B cell (primary cell): ENCODE data around the gene LDLRAD2. TPM values are rescaled to one million over a fixed set of nuclear protein-coding genes. Genes with fewer than 3 reads are reported as not detected.

Experiments
- ATAC-seq: fragments of 200-7000 bp; cut with Tn5 transposase; one replicate; pipeline ENCODE4 v1.10.0; 2021; ENCODE audit warnings: low read depth, mild to moderate bottlenecking, moderate number of reproducible peaks, moderate library complexity
- CTCF ChIA-PET: fragments of 350-600 bp; sonication (Branson Sonifier 250); formaldehyde crosslinking; loops from one replicate; lab custom pipeline; 2021; ENCODE audit warnings: antibody characterized with exemption, inconsistent platforms; lab: Charles Lee
- POLR2A ChIA-PET: fragments of 350-600 bp; sonication (Branson Sonifier 250); formaldehyde crosslinking; loops from one replicate; lab custom pipeline; 2021; ENCODE audit warnings: antibody characterized with exemption; lab: Charles Lee
- DNase-seq: peaks from one replicate; pipeline ENCODE4 v3.0.0; 2013
- H2AFZ ChIP-seq: 2 replicates; pipeline ENCODE4 v1.6.1; 2012; ENCODE audit warnings: mild to moderate bottlenecking, low read depth, low read length; ENCODE audit not compliant: insufficient read depth, poor library complexity, severe bottlenecking
- H3K27ac ChIP-seq, 2 donors: 1 replicate in 1 of 2; 2 replicates in 1 of 2; pipeline ENCODE4 v1.5.1; 2012 to 2013; ENCODE audit warnings: low read length in 2 of 2, mild to moderate bottlenecking in 2 of 2, moderate library complexity in 1 of 2
- H3K27me3 ChIP-seq, 4 experiments: fragments of 200-600 bp in 1 of 4; sonication (generic) in 1 of 4; replicated peaks in 1 of 4; 1 replicate in 2 of 4; 2 replicates in 2 of 4; pipeline versions ENCODE4 v1.6.1 to v1.7.0; 2013 to 2016; ENCODE audit warnings: low read length in 3 of 4, mild to moderate bottlenecking in 2 of 4, mixed read lengths in 1 of 4, moderate library complexity in 1 of 4; ENCODE audit not compliant: insufficient read depth in 4 of 4, control insufficient read depth in 3 of 4; ENCODE audit errors: control extremely low read depth in 1 of 4
- H3K36me3 ChIP-seq, 2 experiments: replicated peaks in 1 of 2; 1 replicate in 1 of 2; 2 replicates in 1 of 2; pipeline versions ENCODE4 v1.6.1 to v1.7.1; 2013; ENCODE audit warnings: low read length in 1 of 2; ENCODE audit not compliant: insufficient read depth in 2 of 2, control insufficient read depth in 1 of 2; ENCODE audit errors: control extremely low read depth in 1 of 2, extremely low read depth in 1 of 2
- H3K4me1 ChIP-seq, 2 donors: fragments of 200-600 bp in 1 of 2; sonication (generic) in 1 of 2; 1 replicate in 1 of 2; 2 replicates in 1 of 2; pipeline versions ENCODE4 v1.5.1 to v1.6.1; 2013 to 2017; ENCODE audit warnings: low read length in 2 of 2; ENCODE audit not compliant: control insufficient read depth in 2 of 2, insufficient read depth in 2 of 2
- H3K4me2 ChIP-seq: replicated peaks from 2 replicates; pipeline ENCODE3; 2012; ENCODE audit warnings: mild to moderate bottlenecking, low read depth, low read length; ENCODE audit not compliant: poor library complexity, severe bottlenecking
- H3K4me3 ChIP-seq, 5 experiments: fragments of 200-600 bp in 1 of 5; sonication (generic) in 1 of 5; 1 replicate in 3 of 5; 2 replicates in 2 of 5; pipeline versions ENCODE4 v1.5.1 to v1.7.0; 2011 to 2016; ENCODE audit warnings: low read length in 4 of 5, mild to moderate bottlenecking in 4 of 5, low read depth in 2 of 5, control low read depth in 1 of 5, moderate library complexity in 1 of 5; ENCODE audit not compliant: insufficient read depth in 1 of 5; ENCODE audit errors: control extremely low read depth in 1 of 5, extremely low read depth in 1 of 5
- H3K79me2 ChIP-seq: fragments of 200-600 bp; sonication (generic); one replicate; pipeline ENCODE4 v1.6.0; 2016; ENCODE audit warnings: low read length; ENCODE audit not compliant: control insufficient read depth, insufficient read depth
- H3K9ac ChIP-seq: fragments of 200-600 bp; sonication (generic); 2 replicates; pipeline ENCODE4 v1.6.1; 2017; ENCODE audit warnings: mild to moderate bottlenecking, low read length, moderate library complexity
- H3K9me3 ChIP-seq, 3 donors: one replicate each; pipeline versions ENCODE4 v1.6.1 to v1.7.1; 2013; ENCODE audit warnings: low read length in 2 of 3; ENCODE audit not compliant: control insufficient read depth in 2 of 3, insufficient read depth in 1 of 3; ENCODE audit errors: control extremely low read depth in 1 of 3
- H4K20me1 ChIP-seq: 2 replicates; pipeline ENCODE4 v1.6.0; 2012; ENCODE audit warnings: mild to moderate bottlenecking, low read length; ENCODE audit not compliant: insufficient read depth, control insufficient read depth, poor library complexity, severe bottlenecking
- H3K27ac Mint-ChIP-seq: one replicate; pipeline ENCODE4 v1.8.0; 2021; ENCODE audit warnings: mixed read lengths
- H3K27me3 Mint-ChIP-seq: one replicate; pipeline ENCODE4 v1.8.0; 2021; ENCODE audit warnings: mixed read lengths
- H3K4me1 Mint-ChIP-seq: one replicate; pipeline ENCODE4 v1.8.0; 2021; ENCODE audit warnings: mixed read lengths
- H3K4me3 Mint-ChIP-seq: one replicate; pipeline ENCODE4 v1.8.0; 2021; ENCODE audit warnings: mixed read lengths
- H3K9me3 Mint-ChIP-seq: one replicate; pipeline ENCODE4 v1.8.0; 2022; ENCODE audit warnings: mixed read lengths; ENCODE audit not compliant: insufficient read depth
- CTCF ChIP-seq: fragments of 200-600 bp; IDR thresholded peaks from one replicate; pipeline ENCODE4 v1.8.0; 2022; ENCODE audit warnings: antibody characterized with exemption, mild to moderate bottlenecking
- EZH2 ChIP-seq: IDR thresholded peaks from 2 replicates; pipeline ENCODE4 v1.6.1; 2012; ENCODE audit warnings: borderline replicate concordance, low read depth, mild to moderate bottlenecking, moderate library complexity, low read length; ENCODE audit not compliant: insufficient read depth, poor library complexity, severe bottlenecking
- WGBS: methylation state at CpG from one replicate; pipeline ENCODE4 v1.1.5; 2013; ENCODE audit warnings: missing lambda C conversion rate; ENCODE audit not compliant: insufficient coverage; 5-methylcytosine and 5-hydroxymethylcytosine counted together
- intact Hi-C: fragments of 100-400 bp; cut with micrococcal nuclease; formaldehyde crosslinking; loops from one replicate; pipeline ENCODE4 v1.10.0; 2022
- polyA plus RNA-seq: library from polyadenylated mRNA; depleted of rRNA; stranded (reverse); fragments of >200 nt; gene quantifications from 2 replicates; pipeline ENCODE4 v1.2.3, GENCODE V29; 2012
- total RNA-seq, 2 donors: library from RNA; stranded (reverse); fragments of 120-200 nt in 1 of 2; gene quantifications; 1 replicate in 1 of 2; 2 replicates in 1 of 2; pipeline versions ENCODE4 v1.2.3 to v1.2.4, GENCODE V29; 2013 to 2022

LDLRAD2 gene
- total and polyA plus RNA-seq, 2 donors (not counting 1 experiment from before 2014, with no cell fraction given), result 0.47 to 3.0 TPM

- intact Hi-C loops, result loop anchor here (5.0 kb wide), 1 partner anchor 83 kb away; the partner anchor contains the start of gene USP48
- no peak for DNase-seq
- Histone ChIP-seq H3K79me2 (no peaks in the 10 kb centered on the region), H3K36me3 (no peaks in the 10 kb centered on the region), H4K20me1 (no peaks in the 10 kb centered on the region), H3K4me3 (no peak overlapping the region), H3K9me3 (peaks cover 0 to 14% (median 4%) of the 10 kb centered on the region in 3 donors), H3K27me3 (no peaks in the 10 kb centered on the region), H2AFZ (peak overlapping the region; percentile 70), H3K9ac (no peak overlapping the region), H3K4me1 (peaks cover 16 to 27% of the 10 kb centered on the region in 2 donors), H3K27ac (peak overlapping the region; percentile 73 to 78), H3K4me2 (peak overlapping the region; percentile 61)
- H3K4me3 Mint-ChIP-seq, result no peak overlapping the region
- ChIA-PET POLR2A (no interaction called here), CTCF (no interaction called here)
- TF ChIP-seq CTCF (no peak), EZH2 (no peak)
- H3K9me3 Mint-ChIP-seq, result no peaks in the 10 kb centered on the region
- 70% methylated on average over 4 of the region's 7 CpGs for WGBS
- ATAC-seq, result no peak
- no peaks in the 10 kb centered on the region for H3K27me3 Mint-ChIP-seq
- peak overlapping the region; percentile 96 for H3K27ac Mint-ChIP-seq
- H3K4me1 Mint-ChIP-seq, result peaks cover 22% of the 10 kb centered on the region
These were observed 53.5 kb downstream of the LDLRAD2 start for GRCh38 chr1:21865609-21865942.

GRCh38 chr1:21865943-21866706 lies 54.1 kb downstream of the LDLRAD2 start:
- Histone ChIP-seq H4K20me1 (no peaks in the 10 kb centered on the region), H3K36me3 (no peaks in the 10 kb centered on the region), H2AFZ (peak overlapping the region; percentile 70), H3K27me3 (no peaks in the 10 kb centered on the region), H3K4me2 (peak overlapping the region; percentile 61), H3K4me1 (peaks cover 16 to 27% of the 10 kb centered on the region in 2 donors), H3K9me3 (peaks cover 0 to 10% (median 1%) of the 10 kb centered on the region in 3 donors), H3K79me2 (no peaks in the 10 kb centered on the region), H3K4me3 (no peak overlapping the region), H3K9ac (peak overlapping the region; percentile 33), H3K27ac (peak overlapping the region; percentile 73 to 78)
- ATAC-seq, result peak; percentile 78
- TF ChIP-seq CTCF, result peak; percentile 20
- no peak for TF ChIP-seq EZH2
- 26% methylated on average over 10 of the region's 11 CpGs for whole genome bisulfite sequencing
- Mint-ChIP-seq H3K27me3 (no peaks in the 10 kb centered on the region), H3K4me3 (peak overlapping the region; percentile 27), H3K9me3 (no peaks in the 10 kb centered on the region), H3K27ac (peak overlapping the region; percentile 96), H3K4me1 (peaks cover 22% of the 10 kb centered on the region)
- DNase-seq, result peak; percentile 86
- POLR2A ChIA-PET, result no interaction called here
- CTCF ChIA-PET, result no interaction called here
- intact Hi-C loops, result loop anchor here (5.0 kb wide), 1 partner anchor 84 kb away; the partner anchor contains the start of gene USP48
